Measurements from ENCODE around the gene SEPTIN1. TPM values are rescaled to one million over a fixed set of nuclear protein-coding genes. Genes with fewer than 3 reads are reported as not detected.

Gene SEPTIN1
- total RNA-seq, 1 donor = 0.09 TPM

DNA sequence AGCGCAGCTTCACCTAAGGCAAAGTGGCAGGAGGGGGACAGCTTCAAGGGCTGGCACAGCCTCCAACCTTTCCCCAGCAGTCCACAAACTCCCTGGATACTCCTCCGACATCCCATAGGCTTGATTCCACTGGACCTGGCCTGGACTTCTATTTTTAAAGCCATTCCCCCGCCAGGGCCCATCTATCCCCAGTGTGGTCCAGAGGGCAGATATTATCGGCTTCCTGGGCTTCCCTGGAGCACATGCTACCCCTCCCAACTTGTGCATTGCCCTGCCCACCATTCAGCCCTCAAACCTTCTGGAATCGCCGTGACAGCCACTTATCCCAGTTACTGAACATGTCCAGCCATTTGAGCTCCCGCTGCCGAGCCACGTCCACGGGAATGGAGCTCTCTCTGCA is 17.2 kb downstream of the SEPTIN1 start:
- H3K4me3 ChIP-seq (ENCODE audit: low read depth, low read length) = no peak overlapping the region
- TF ChIP-seq, protein P1, sequence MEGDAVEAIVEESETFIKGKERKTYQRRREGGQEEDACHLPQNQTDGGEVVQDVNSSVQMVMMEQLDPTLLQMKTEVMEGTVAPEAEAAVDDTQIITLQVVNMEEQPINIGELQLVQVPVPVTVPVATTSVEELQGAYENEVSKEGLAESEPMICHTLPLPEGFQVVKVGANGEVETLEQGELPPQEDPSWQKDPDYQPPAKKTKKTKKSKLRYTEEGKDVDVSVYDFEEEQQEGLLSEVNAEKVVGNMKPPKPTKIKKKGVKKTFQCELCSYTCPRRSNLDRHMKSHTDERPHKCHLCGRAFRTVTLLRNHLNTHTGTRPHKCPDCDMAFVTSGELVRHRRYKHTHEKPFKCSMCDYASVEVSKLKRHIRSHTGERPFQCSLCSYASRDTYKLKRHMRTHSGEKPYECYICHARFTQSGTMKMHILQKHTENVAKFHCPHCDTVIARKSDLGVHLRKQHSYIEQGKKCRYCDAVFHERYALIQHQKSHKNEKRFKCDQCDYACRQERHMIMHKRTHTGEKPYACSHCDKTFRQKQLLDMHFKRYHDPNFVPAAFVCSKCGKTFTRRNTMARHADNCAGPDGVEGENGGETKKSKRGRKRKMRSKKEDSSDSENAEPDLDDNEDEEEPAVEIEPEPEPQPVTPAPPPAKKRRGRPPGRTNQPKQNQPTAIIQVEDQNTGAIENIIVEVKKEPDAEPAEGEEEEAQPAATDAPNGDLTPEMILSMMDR (IDR thresholded peaks at IDR 0.05; ENCODE audit: insufficient read depth, low read length) = no peak
- no peak for DNase-seq (ENCODE audit: low read depth)

DNA sequence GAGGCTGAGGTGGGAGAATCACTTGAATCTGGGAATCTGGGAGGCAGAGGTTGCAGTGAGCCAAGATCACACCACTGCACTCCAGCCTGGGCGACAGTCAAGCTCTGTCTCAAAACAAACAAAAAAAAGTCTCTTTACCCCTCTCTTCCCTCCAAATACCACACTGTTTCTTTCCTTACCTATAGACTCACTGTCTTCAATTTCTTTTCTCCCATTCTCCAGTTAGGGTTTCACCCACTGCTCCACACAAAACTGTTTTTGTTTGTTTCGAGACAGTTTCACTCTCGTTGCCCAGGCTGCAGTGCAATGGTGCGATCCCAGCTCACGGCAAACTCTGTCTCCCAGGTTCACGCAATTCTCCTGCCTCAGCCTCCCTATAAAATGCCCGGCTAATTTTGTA is 21.2 kb downstream of the SEPTIN1 start:
- H3K4me3 ChIP-seq (ENCODE audit: low read depth, low read length) = no peak overlapping the region
- TF ChIP-seq, protein P1 (IDR thresholded peaks at IDR 0.05; ENCODE audit: insufficient read depth, low read length) = no peak
- no peak for DNase-seq (ENCODE audit: low read depth)

DNA sequence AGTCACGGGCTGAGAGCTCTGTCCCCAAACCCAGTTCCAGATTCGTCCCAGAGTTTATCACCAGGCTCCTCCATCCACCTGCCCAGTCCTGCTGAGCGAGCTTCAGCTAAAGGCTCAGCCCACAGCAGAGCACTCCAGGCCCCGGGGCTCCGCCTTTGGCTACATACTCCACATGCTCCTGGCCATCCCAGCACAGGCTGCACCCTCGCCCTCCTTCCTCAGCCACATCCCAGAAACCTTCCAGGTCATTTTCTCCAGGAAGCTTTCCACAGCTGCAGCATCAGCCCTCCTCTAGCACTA is 22.5 kb downstream of the SEPTIN1 start:
- TF ChIP-seq, protein P1 (IDR thresholded peaks at IDR 0.05; ENCODE audit: insufficient read depth, low read length) = no peak
- no peak for DNase-seq (ENCODE audit: low read depth)
- H3K4me3 ChIP-seq (ENCODE audit: low read depth, low read length) = no peak overlapping the region

DNA sequence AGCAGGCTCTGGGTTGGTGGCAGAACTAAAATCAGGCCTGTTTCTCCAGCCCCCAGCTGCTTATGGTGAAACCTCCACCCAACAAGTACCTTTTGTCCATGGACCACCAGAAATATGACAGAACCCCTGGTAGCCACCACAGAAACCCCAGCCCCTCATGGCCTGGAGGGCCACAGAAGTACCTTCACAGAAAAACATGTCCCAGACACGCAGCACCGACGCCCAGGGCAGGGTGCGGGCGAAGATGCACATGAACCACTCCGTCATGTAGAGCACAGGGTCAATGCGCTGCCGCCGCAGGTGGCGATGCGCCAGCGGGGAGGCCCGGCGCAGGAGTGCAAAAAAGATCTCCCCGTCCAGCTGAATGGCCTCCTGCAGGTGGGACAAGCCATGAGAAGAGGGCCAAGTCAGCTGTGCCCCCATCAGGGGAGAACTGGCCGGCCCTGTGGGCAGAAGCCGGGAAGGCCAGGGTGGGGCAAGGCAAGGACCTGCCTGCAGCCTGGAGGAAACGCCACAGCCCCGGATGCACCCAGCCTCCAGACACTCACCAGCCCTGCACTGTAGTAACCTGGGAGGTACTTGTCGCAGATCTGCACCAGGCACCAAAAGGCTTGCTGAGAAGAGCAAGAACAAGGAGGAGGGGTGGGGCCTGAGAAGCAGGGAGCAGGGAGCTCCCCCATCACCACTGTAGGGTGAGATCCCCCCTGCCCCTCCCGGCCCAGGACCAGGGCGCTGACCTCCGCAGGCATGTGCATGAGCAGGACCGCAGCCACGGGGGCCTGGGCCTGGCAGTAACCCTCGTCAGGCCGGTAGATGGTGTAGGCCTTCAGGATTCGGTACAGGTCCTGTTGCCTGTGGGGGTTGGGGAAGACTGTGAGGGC is 23.1 kb downstream of the SEPTIN1 start:
- H3K4me3 ChIP-seq (ENCODE audit: low read depth, low read length) = no peak overlapping the region
- no peak for DNase-seq (ENCODE audit: low read depth)
- TF ChIP-seq, protein P1 (IDR thresholded peaks at IDR 0.05; ENCODE audit: insufficient read depth, low read length) = no peak

DNA sequence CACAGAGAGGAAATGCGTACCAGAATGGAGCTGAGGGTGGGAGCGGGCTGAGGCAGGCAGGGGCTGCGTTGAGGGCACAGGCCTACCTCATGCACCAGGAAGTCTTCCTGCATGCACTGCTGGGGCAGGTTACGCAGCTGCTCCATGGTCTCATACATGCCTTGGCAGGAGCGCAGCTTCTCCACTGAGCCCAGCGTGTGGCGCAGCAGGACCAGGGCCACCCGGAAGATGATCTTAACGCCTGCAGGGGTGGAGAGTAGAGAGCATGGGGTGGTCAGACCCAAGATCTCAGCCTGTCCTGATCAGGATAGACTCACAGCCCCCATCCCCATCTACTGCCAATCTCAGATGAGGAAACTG is 23.8 kb downstream of the SEPTIN1 start:
- TF ChIP-seq, protein P1 (IDR thresholded peaks at IDR 0.05; ENCODE audit: insufficient read depth, low read length) = no peak
- H3K4me3 ChIP-seq (ENCODE audit: low read depth, low read length) = no peak overlapping the region
- no peak for DNase-seq (ENCODE audit: low read depth)

DNA sequence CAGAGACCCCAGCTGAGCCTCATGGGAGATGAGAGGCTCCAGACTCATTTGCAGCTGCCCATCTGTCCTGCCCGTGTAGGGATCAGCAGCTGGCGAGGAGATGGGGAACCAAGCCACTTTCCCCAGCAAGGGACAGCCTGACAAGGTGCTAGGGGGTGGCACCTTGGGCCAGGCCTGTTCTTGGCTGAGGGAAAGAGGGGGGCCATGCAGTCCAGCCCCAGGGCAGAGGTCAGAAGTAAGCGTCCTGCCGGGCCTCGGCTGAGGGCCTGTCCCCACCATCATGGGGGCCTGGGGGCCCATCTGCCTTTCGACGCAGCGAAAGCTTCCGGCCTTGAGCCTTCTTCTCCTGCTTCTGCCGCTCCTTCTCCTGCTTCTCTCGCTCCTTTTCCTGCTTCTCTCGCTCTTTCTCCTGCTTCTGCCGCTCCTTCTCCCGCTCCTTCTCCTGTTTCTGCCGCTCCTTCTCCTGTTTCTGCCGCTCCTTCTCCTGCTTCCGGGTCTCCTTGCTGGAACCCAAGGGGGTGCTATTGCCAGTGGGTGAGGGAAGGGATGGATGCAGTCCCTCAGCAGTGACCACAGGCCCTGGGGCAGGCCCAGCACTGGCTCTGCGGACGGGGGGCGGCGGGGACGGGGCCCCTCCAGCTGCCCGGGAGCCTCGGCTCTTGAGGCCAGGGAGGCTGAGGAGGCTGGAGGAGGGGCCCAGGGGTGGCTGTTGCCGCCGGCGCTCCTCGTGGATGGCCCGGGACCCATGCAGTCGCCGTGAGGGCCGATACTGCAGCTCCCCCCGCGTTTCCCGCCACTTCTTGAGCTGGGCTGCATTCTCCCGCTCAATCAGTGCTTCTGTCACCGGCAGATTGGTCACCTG is 24.4 kb downstream of the SEPTIN1 start:
- no peak for DNase-seq (ENCODE audit: low read depth)
- TF ChIP-seq, protein P1 (IDR thresholded peaks at IDR 0.05; ENCODE audit: insufficient read depth, low read length) = no peak
- no peak overlapping the region for H3K4me3 ChIP-seq (ENCODE audit: low read depth, low read length)
